MCF 10A (cell line): Measurements from ENCODE around the gene MVB12B. TPM values are rescaled to one million over a fixed set of nuclear protein-coding genes. Genes with fewer than 3 reads are reported as not detected.

Experiments
- BruUV-seq: library from RNA; stranded (reverse); fragments of 400-500 nt; replicated peaks from 2 replicates; lab custom pipeline; 2021; lab: Mats Ljungman, UMichigan
- CTCF ChIA-PET: fragments of 300-600 bp; sonication (Branson Sonifier 250); formaldehyde crosslinking; extraction: SDS; loops from one replicate; lab custom pipeline; 2021; ENCODE audit warnings: antibody characterized with exemption, inconsistent platforms; lab: Yijun Ruan, JAX
- POLR2A ChIA-PET: fragments of 300-600, 350-650 bp; sonication (Branson Sonifier 250); formaldehyde crosslinking; extraction: SDS; loops from one replicate; lab custom pipeline; 2020; ENCODE audit warnings: antibody characterized with exemption, inconsistent platforms; lab: Yijun Ruan, JAX
- DNase-seq: peaks from one replicate; pipeline ENCODE4 v3.0.0-alpha.2; 2018; ENCODE audit not compliant: unreplicated experiment
- H3K27ac Mint-ChIP-seq: one replicate; pipeline ENCODE4 v1.8.0; 2022; ENCODE audit warnings: mild to moderate bottlenecking, low read depth, mixed read lengths; ENCODE audit not compliant: unreplicated experiment
- H3K27me3 Mint-ChIP-seq: one replicate; pipeline ENCODE4 v1.8.0; 2022; ENCODE audit warnings: mixed read lengths; ENCODE audit not compliant: insufficient read depth, unreplicated experiment
- H3K36me3 Mint-ChIP-seq: one replicate; pipeline ENCODE4 v1.8.0; 2022; ENCODE audit warnings: mild to moderate bottlenecking, moderate library complexity, mixed read lengths; ENCODE audit not compliant: insufficient read depth, unreplicated experiment
- H3K4me1 Mint-ChIP-seq: one replicate; pipeline ENCODE4 v1.8.0; 2022; ENCODE audit warnings: mixed read lengths; ENCODE audit not compliant: insufficient read depth, unreplicated experiment
- H3K4me3 Mint-ChIP-seq: one replicate; pipeline ENCODE4 v1.8.0; 2022; ENCODE audit warnings: mild to moderate bottlenecking, moderate library complexity, mixed read lengths; ENCODE audit not compliant: unreplicated experiment
- H3K9me3 Mint-ChIP-seq: one replicate; pipeline ENCODE4 v1.8.0; 2022; ENCODE audit warnings: mixed read lengths; ENCODE audit not compliant: unreplicated experiment
- intact Hi-C: fragments of 100-400 bp; cut with micrococcal nuclease; formaldehyde crosslinking; loops from 2 replicates; pipeline ENCODE4 v1.14.1; 2022
- total RNA-seq: library from RNA; stranded (reverse); gene quantifications from 2 replicates; pipeline ENCODE4 v1.2.3, GENCODE V29; 2022
- TF ChIP-seq, protein P1 (sequence below): fragments of 200-600 bp; IDR thresholded peaks from one replicate; pipeline ENCODE4 v1.8.0; 2022; ENCODE audit warnings: antibody characterized with exemption, mild to moderate bottlenecking; ENCODE audit not compliant: unreplicated experiment

Gene MVB12B
- total RNA-seq, 1 experiment from 2014 or later: 5.5 TPM

GRCh38 chr9:126401107-126401506 is 74.5 kb downstream of the MVB12B start:
- no TSS peak for BruUV-seq
- Mint-ChIP-seq H3K4me3 (no peak overlapping the region), H3K27ac (peak overlapping the region; percentile 37), H3K4me1 (no peaks in the 10 kb centered on the region), H3K9me3 (no peaks in the 10 kb centered on the region), H3K36me3 (no peaks in the 10 kb centered on the region), H3K27me3 (no peaks in the 10 kb centered on the region)
- CTCF ChIA-PET: no interaction called here
- intact Hi-C loops: no loop called here
- no peak for DNase-seq
- POLR2A ChIA-PET: no interaction called here
- TF ChIP-seq, protein P1, sequence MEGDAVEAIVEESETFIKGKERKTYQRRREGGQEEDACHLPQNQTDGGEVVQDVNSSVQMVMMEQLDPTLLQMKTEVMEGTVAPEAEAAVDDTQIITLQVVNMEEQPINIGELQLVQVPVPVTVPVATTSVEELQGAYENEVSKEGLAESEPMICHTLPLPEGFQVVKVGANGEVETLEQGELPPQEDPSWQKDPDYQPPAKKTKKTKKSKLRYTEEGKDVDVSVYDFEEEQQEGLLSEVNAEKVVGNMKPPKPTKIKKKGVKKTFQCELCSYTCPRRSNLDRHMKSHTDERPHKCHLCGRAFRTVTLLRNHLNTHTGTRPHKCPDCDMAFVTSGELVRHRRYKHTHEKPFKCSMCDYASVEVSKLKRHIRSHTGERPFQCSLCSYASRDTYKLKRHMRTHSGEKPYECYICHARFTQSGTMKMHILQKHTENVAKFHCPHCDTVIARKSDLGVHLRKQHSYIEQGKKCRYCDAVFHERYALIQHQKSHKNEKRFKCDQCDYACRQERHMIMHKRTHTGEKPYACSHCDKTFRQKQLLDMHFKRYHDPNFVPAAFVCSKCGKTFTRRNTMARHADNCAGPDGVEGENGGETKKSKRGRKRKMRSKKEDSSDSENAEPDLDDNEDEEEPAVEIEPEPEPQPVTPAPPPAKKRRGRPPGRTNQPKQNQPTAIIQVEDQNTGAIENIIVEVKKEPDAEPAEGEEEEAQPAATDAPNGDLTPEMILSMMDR: no peak

DNA sequence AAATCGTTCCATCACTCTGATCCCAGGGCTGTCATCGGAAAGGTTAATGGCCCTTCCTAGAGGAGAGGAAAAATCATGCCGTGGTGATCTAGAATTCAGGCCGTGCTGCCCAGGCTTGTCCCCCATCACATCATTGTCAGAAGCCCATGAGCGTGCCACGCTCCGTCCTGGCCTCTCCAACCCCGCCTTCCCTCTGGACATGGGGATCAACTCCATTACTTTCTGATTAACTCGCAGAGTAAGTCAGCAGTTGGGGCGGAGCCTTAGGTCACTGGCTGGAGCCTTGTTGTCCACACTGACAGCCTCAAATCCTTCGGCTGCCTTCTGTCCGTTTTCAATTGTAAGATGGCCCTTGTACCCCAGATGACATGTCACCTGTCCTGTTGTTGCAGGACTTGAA is 75.0 kb downstream of the MVB12B start:
- no peak overlapping the region for H3K4me3 Mint-ChIP-seq
- intact Hi-C loops: no loop called here
- POLR2A ChIA-PET: interaction anchor here (0.8 kb wide), 1 partner anchor 98 kb away, joined by 3 read pairs; no protein-coding TSS in a partner anchor
- no peak for DNase-seq
- no peaks in the 10 kb centered on the region for H3K9me3 Mint-ChIP-seq
- TF ChIP-seq, protein P1: no peak
- no peaks in the 10 kb centered on the region for H3K36me3 Mint-ChIP-seq
- H3K27me3 Mint-ChIP-seq: no peaks in the 10 kb centered on the region
- CTCF ChIA-PET: interaction anchor here (0.9 kb wide), 1 partner anchor 90 kb away, joined by 4 read pairs; no protein-coding TSS in a partner anchor
- BruUV-seq: no TSS peak
- no peak overlapping the region for H3K27ac Mint-ChIP-seq
- H3K4me1 Mint-ChIP-seq: no peaks in the 10 kb centered on the region

- H3K27me3 Mint-ChIP-seq: no peaks in the 10 kb centered on the region
- ChIA-PET POLR2A (no interaction called here), CTCF (no interaction called here)
- intact Hi-C loops: no loop called here
- H3K36me3 Mint-ChIP-seq: no peaks in the 10 kb centered on the region
- TF ChIP-seq, protein P1: no peak
- no peaks in the 10 kb centered on the region for H3K4me1 Mint-ChIP-seq
- no peaks in the 10 kb centered on the region for H3K9me3 Mint-ChIP-seq
- no peak overlapping the region for H3K27ac Mint-ChIP-seq
- no peak for DNase-seq
- no peak overlapping the region for H3K4me3 Mint-ChIP-seq
- no TSS peak for BruUV-seq
These were observed 76.8 kb downstream of the MVB12B start for GRCh38 chr9:126403397-126403796.

DNA sequence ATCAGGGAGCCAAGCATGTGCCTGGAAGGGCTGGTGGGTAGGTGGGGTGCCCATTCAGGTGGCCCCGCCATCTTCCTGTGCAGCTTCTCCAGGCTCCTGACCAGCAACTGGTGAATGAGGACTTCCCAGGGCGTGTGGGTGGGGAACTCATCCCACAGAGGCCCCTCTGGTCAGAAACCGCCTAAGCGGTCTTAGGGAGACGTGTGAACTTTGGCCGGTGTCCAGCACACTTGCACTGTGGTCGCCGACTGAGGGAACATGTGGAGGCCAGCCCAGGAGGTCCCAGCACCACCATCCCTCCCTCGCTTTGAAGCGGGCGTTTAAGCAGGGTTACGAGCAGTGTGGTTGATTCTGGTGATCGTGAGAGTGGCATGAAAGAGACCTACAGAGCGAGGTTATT is 77.8 kb downstream of the MVB12B start:
- Mint-ChIP-seq H3K4me1 (no peaks in the 10 kb centered on the region), H3K27me3 (no peaks in the 10 kb centered on the region), H3K36me3 (no peaks in the 10 kb centered on the region), H3K27ac (no peak overlapping the region), H3K9me3 (no peaks in the 10 kb centered on the region), H3K4me3 (no peak overlapping the region)
- BruUV-seq: no TSS peak
- intact Hi-C loops: no loop called here
- CTCF ChIA-PET: interaction anchor here (0.5 to 1.3 kb wide), 4 partner anchors 9 to 1692 kb away, joined by 3 to 4 read pairs (median 3); no protein-coding TSS in a partner anchor
- TF ChIP-seq, protein P1: no peak
- POLR2A ChIA-PET: no interaction called here
- no peak for DNase-seq
